ENCODE results near the gene RHBDF2.

GRCh38 chr17:76445697-76446448 is 55.4 kb downstream of the RHBDF2 start:
- TF ChIP-seq CTCF (IDR thresholded peaks at IDR 0.05) (no peak), POLR2A (IDR thresholded peaks at IDR 0.05) (no peak), POLR2AphosphoS5 (IDR thresholded peaks at IDR 0.05; ENCODE audit: insufficient read depth in 1 of 2, low read depth in 1 of 2) (no peak)
